GM18858 (cell line): ENCODE measurements around the gene PMFBP1.

Experiments
- ATAC-seq: cut with Tn5 transposase; IDR thresholded peaks from one replicate; pipeline ENCODE4 v1.9.1; 2021; ENCODE audit not compliant: unreplicated experiment

PMFBP1 gene

GRCh38 chr16:72189865-72190371 is 18.0 kb upstream of the PMFBP1 start:
- ATAC-seq: no peak

GRCh38 chr16:72188541-72188940 is 16.6 kb upstream of the PMFBP1 start:
- no peak for ATAC-seq

- ATAC-seq: no peak
Measured at GRCh38 chr16:72187551-72187950, 15.6 kb upstream of the PMFBP1 start.

GRCh38 chr16:72182976-72183375 is 11.0 kb upstream of the PMFBP1 start:
- ATAC-seq: no peak

GRCh38 chr16:72179204-72179970 is 7.4 kb upstream of the PMFBP1 start:
- no peak for ATAC-seq

GRCh38 chr16:72174726-72175125 is 2.8 kb upstream of the PMFBP1 start:
- no peak for ATAC-seq

- no peak for ATAC-seq
Measured at GRCh38 chr16:72173997-72174396, 2.0 kb upstream of the PMFBP1 start.

- ATAC-seq: no peak
Measured at GRCh38 chr16:72171236-72171635, 719 bp downstream of the PMFBP1 start.

- no peak for ATAC-seq
Measured at GRCh38 chr16:72169708-72170107, 2.2 kb downstream of the PMFBP1 start.

GRCh38 chr16:72168365-72168764 is 3.6 kb downstream of the PMFBP1 start:
- no peak for ATAC-seq

- no peak for ATAC-seq
Measured at GRCh38 chr16:72166954-72167561, 4.9 kb downstream of the PMFBP1 start.

- no peak for ATAC-seq
Measured at GRCh38 chr16:72166151-72166550, 5.8 kb downstream of the PMFBP1 start.

GRCh38 chr16:72164691-72165090 is 7.3 kb downstream of the PMFBP1 start:
- no peak for ATAC-seq

- no peak for ATAC-seq
Measured at GRCh38 chr16:72162105-72162692, 9.8 kb downstream of the PMFBP1 start.

- ATAC-seq: no peak
Measured at GRCh38 chr16:72159801-72160200, 12.2 kb downstream of the PMFBP1 start.

- ATAC-seq: no peak
Measured at GRCh38 chr16:72159386-72159785, 12.6 kb downstream of the PMFBP1 start.

- no peak for ATAC-seq
Measured at GRCh38 chr16:72149676-72150464, 22.1 kb downstream of the PMFBP1 start.

- no peak for ATAC-seq
Measured at GRCh38 chr16:72142476-72142875, 29.5 kb downstream of the PMFBP1 start.

GRCh38 chr16:72139908-72140307 is 32.0 kb downstream of the PMFBP1 start:
- ATAC-seq: no peak

GRCh38 chr16:72138064-72138572 is 33.8 kb downstream of the PMFBP1 start:
- no peak for ATAC-seq
